Endothelial cell of umbilical vein (primary cell): ENCODE data around the gene VAV2. TPM values are rescaled to one million over a fixed set of nuclear protein-coding genes. Genes with fewer than 3 reads are reported as not detected.

Experiments used
- BruUV-seq: library from RNA; stranded (reverse); fragments of 400-500 nt; replicated peaks from 2 replicates; lab custom pipeline; 2021; lab: Mats Ljungman, UMichigan
- CTCF ChIA-PET: fragments of 300-600, 350-600 bp; sonication (Branson Sonifier 250); formaldehyde crosslinking; loops from one replicate; lab custom pipeline; 2021; ENCODE audit warnings: antibody characterized with exemption, inconsistent platforms; lab: Charles Lee
- POLR2A ChIA-PET: fragments of 300-600, 350-600 bp; sonication (Branson Sonifier 250); formaldehyde crosslinking; loops from one replicate; lab custom pipeline; 2021; ENCODE audit warnings: antibody characterized with exemption, inconsistent platforms; lab: Charles Lee
- DNase-seq: peaks from one replicate; pipeline ENCODE4 v3.0.0-alpha.2; 2011; ENCODE audit warnings: low read depth, low spot score
- FAIRE-seq: peaks from 2 replicates; lab custom pipeline; 2011; peaks lifted over from hg19 to GRCh38; lab: Jason Lieb, UNC
- H2AFZ ChIP-seq: 2 replicates; pipeline ENCODE4 v1.6.0; 2012; ENCODE audit warnings: low read depth, low read length, control low read depth, inconsistent platforms
- H3K27ac ChIP-seq: 2 replicates; pipeline ENCODE4 v1.5.1; 2011; ENCODE audit warnings: low read depth, mild to moderate bottlenecking, control low read depth, low read length, moderate library complexity; ENCODE audit not compliant: insufficient read depth
- H3K27me3 ChIP-seq, 2 experiments: 2 replicates each; pipeline versions ENCODE4 v1.6.0 to v1.6.1; 2011; ENCODE audit warnings: low read length in 2 of 2, mixed read lengths in 1 of 2; ENCODE audit not compliant: control insufficient read depth in 2 of 2, insufficient read depth in 2 of 2
- H3K36me3 ChIP-seq, 2 experiments: 2 replicates in 1 of 2; 3 replicates in 1 of 2; pipeline ENCODE4 v1.5.1; 2011; ENCODE audit warnings: low read length in 2 of 2, mild to moderate bottlenecking in 1 of 2, moderate library complexity in 1 of 2; ENCODE audit not compliant: control insufficient read depth in 2 of 2, insufficient read depth in 2 of 2; ENCODE audit errors: extremely low read depth in 1 of 2
- H3K4me1 ChIP-seq: 3 replicates; pipeline ENCODE4 v1.5.1; 2011; ENCODE audit warnings: mild to moderate bottlenecking, low read length; ENCODE audit not compliant: control insufficient read depth, insufficient read depth; ENCODE audit errors: extremely low read depth
- H3K4me2 ChIP-seq: 2 replicates; pipeline ENCODE4 v1.6.1; 2011; ENCODE audit warnings: low read length, control low read depth, mixed read lengths; ENCODE audit not compliant: insufficient read depth
- H3K4me3 ChIP-seq, 3 experiments: fragments of 200-600 bp in 1 of 3; sonication (generic), shearing (Covaris generic) in 1 of 3; replicated peaks in 1 of 3; 2 replicates each; pipeline ENCODE4 v1.5.1; 2011 to 2016; ENCODE audit warnings: control low read depth in 3 of 3, low read length in 3 of 3, mild to moderate bottlenecking in 2 of 3, inconsistent platforms in 1 of 3, low read depth in 1 of 3, moderate library complexity in 1 of 3; ENCODE audit not compliant: insufficient read depth in 1 of 3
- H3K79me2 ChIP-seq: 2 replicates; pipeline ENCODE4 v1.6.0; 2012; ENCODE audit warnings: low read length, inconsistent platforms; ENCODE audit not compliant: control insufficient read depth, insufficient read depth
- H3K9ac ChIP-seq: replicated peaks from 2 replicates; pipeline ENCODE3; 2011; ENCODE audit warnings: low read length, control low read depth; ENCODE audit not compliant: insufficient read depth; ENCODE audit errors: extremely low read depth
- H3K9me1 ChIP-seq: replicated peaks from 3 replicates; pipeline ENCODE4 v1.6.0; 2011; ENCODE audit warnings: mild to moderate bottlenecking, low read length; ENCODE audit not compliant: control insufficient read depth, insufficient read depth; ENCODE audit errors: extremely low read depth
- H3K9me3 ChIP-seq: replicated peaks from 2 replicates; pipeline ENCODE4 v1.5.1; 2012; ENCODE audit warnings: low read length, inconsistent platforms; ENCODE audit not compliant: control insufficient read depth, insufficient read depth
- H4K20me1 ChIP-seq: replicated peaks from 2 replicates; pipeline ENCODE3; 2011; ENCODE audit warnings: mild to moderate bottlenecking, low read length; ENCODE audit not compliant: control insufficient read depth, insufficient read depth; ENCODE audit errors: extremely low read depth
- CTCF ChIP-seq, 2 donors: IDR thresholded peaks; 1 replicate in 1 of 2; 2 replicates in 1 of 2; pipeline ENCODE4 v1.5.1; 2011; ENCODE audit warnings: low read length in 2 of 2, mild to moderate bottlenecking in 2 of 2, moderate library complexity in 2 of 2, control low read depth in 1 of 2, inconsistent platforms in 1 of 2, low read depth in 1 of 2; ENCODE audit not compliant: insufficient read depth in 1 of 2; ENCODE audit errors: extremely low read depth in 1 of 2
- EZH2 ChIP-seq: IDR thresholded peaks from 2 replicates; pipeline ENCODE4 v1.6.1; 2012; ENCODE audit warnings: borderline replicate concordance, low read depth, mild to moderate bottlenecking, moderate library complexity, low read length, inconsistent platforms; ENCODE audit not compliant: severe bottlenecking
- FOS ChIP-seq: IDR thresholded peaks from 2 replicates; pipeline ENCODE4 v1.6.1; 2011; ENCODE audit warnings: mild to moderate bottlenecking, low read length, moderate library complexity, borderline replicate concordance; ENCODE audit not compliant: insufficient read depth
- GATA2 ChIP-seq: IDR thresholded peaks from 2 replicates; pipeline ENCODE4 v1.7.0; 2011; ENCODE audit warnings: low read depth, mild to moderate bottlenecking, moderate library complexity, mixed read lengths, low read length; ENCODE audit not compliant: insufficient read length, insufficient read depth
- JUN ChIP-seq: IDR thresholded peaks from 2 replicates; pipeline ENCODE4 v1.6.1; 2011; ENCODE audit warnings: borderline replicate concordance, low read depth; ENCODE audit not compliant: insufficient read length, insufficient read depth
- MYC ChIP-seq: IDR thresholded peaks from one replicate; pipeline ENCODE4 v1.6.1; 2011; ENCODE audit warnings: mild to moderate bottlenecking, low read depth, low read length
- POLR2A ChIP-seq: IDR thresholded peaks from 2 replicates; pipeline ENCODE4 v1.6.1; 2012; ENCODE audit warnings: low read depth, mild to moderate bottlenecking, control low read depth, low read length
- POLR2AphosphoS5 ChIP-seq: IDR thresholded peaks from 2 replicates; pipeline ENCODE4 v1.6.1; 2012; ENCODE audit warnings: low read depth, mild to moderate bottlenecking, control low read depth, low read length, moderate library complexity; ENCODE audit not compliant: insufficient read depth
- dilution Hi-C: fragments of 300-500 bp; cut with MboI; formaldehyde crosslinking; loops from one replicate; pipeline ENCODE4 v1.15.0; 2019; ENCODE audit warnings: low sequenced_read_pairs; ENCODE audit not compliant: extremely low pct_ligation_motif_present
- intact Hi-C: fragments of 100-400 bp; cut with micrococcal nuclease; formaldehyde crosslinking; loops from one replicate; pipeline ENCODE4 v1.10.0; 2022
- polyA plus RNA-seq, 4 experiments: library from polyadenylated mRNA; depleted of rRNA in 3 of 4; stranded (reverse) in 3 of 4; unstranded in 1 of 4; fragments of >200 nt; gene quantifications; 2 replicates each; pipeline versions ENCODE4 v1.2.1 to v1.2.3, GENCODE V29; 2011 to 2012; ENCODE audit warnings: missing spikeins in 1 of 4
- total RNA-seq: library from RNA; stranded (reverse); gene quantifications from 2 replicates; pipeline ENCODE4 v1.2.3, GENCODE V29; 2021
- TF ChIP-seq, protein P1 (sequence below): IDR thresholded peaks from 2 replicates; pipeline ENCODE4 v1.6.1; 2011; ENCODE audit not compliant: insufficient read depth, insufficient read length

VAV2 gene
- total and polyA plus RNA-seq, 2 donors (not counting 3 experiments of a cell fraction or from before 2014, with no cell fraction given): 10.6 to 30.6 TPM

DNA sequence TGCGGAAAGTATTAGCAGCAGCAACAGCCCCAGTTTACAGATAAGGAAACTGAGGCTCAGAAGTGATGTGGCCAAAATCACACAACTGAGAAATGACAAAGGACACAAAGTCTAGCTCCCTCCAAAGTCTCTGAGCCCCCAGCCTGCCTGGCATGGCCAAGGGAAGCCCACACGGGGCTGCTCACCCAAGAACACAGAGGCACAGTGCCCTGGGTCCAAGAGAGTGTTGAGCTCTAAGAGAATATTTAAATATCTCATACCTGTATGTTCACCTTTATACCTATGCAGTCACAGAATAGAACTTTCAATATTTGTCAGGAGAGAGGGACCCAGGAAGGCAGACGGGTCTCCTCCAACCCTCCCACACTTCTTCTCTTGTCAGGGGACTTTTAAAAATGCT lies 16.6 kb downstream of the VAV2 start:
- no peaks in the 10 kb centered on the region for H3K36me3 ChIP-seq
- H3K79me2 ChIP-seq: peaks cover 96% of the 10 kb centered on the region
- H3K4me1 ChIP-seq: peaks cover 21% of the 10 kb centered on the region
- no peak overlapping the region for H3K9ac ChIP-seq
- no peak overlapping the region for H3K27ac ChIP-seq
- no peaks in the 10 kb centered on the region for H3K9me3 ChIP-seq
- DNase-seq: no peak
- ChIA-PET POLR2A (no interaction called here), CTCF (no interaction called here)
- H3K9me1 ChIP-seq: no peaks in the 10 kb centered on the region
- TF ChIP-seq, protein P1, sequence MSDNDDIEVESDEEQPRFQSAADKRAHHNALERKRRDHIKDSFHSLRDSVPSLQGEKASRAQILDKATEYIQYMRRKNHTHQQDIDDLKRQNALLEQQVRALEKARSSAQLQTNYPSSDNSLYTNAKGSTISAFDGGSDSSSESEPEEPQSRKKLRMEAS: no peak
- TF ChIP-seq POLR2A (no peak), FOS (no peak), POLR2AphosphoS5 (no peak), CTCF (IDR thresholded peaks at IDR 0.05; ENCODE audit: extremely low read depth in 1 of 2, insufficient read depth in 1 of 2, low read depth in 1 of 2, low read length in 2 of 2) (no peak), GATA2 (no peak), EZH2 (no peak), JUN (no peak), MYC (no peak)
- FAIRE-seq: no peak
- dilution Hi-C loops: no loop called here
- no peak overlapping the region for H2AFZ ChIP-seq
- intact Hi-C loops: no loop called here
- H4K20me1 ChIP-seq: no peaks in the 10 kb centered on the region
- BruUV-seq: no TSS peak
- no peak overlapping the region for H3K4me3 ChIP-seq
- H3K4me2 ChIP-seq: no peak overlapping the region
- no peaks in the 10 kb centered on the region for H3K27me3 ChIP-seq
